ENCODE results near the gene TRIM44. TPM values are rescaled to one million over a fixed set of nuclear protein-coding genes. Genes with fewer than 3 reads are reported as not detected.

The TRIM44 gene
- total RNA-seq, 1 donor from 2014 or later = 67.0 TPM

DNA sequence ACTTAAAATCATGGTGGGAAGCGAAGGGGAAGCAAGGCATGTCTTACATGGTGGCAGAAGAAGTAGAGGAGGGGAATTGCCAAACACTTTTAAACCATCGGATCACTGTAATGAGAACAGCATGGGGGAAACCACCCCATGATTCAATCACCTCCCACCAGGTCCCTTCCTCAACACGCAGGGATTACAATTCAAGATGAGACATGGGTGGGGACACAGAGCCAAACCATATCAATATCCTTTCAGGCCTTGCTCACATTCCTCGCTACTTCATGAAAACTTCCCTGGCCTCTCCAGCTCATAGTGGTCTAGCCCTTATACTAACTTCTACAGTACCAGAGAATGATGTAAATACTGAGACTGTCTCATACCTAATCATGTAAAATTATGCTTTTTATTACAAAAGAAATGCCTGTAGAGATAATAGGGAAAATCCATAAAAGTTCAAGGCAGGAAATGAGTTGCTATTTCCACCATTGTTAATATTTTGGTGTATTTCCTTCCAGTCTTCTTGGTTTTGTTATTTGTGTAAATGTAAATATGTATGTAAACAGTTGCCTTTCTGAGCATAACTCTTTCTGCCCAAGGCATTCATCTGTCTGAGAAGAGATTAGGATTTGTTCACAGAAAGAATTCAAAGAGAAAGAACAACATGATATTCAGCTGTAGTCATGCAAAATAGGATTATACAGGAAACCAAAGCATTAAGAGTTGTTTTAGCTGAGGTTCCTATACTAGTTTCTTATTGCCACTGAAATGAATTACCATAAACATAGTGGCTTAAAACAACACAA, 177.0 kb downstream of the TRIM44 start:
- ChIA-PET POLR2A (no interaction called here), CTCF (interaction anchor here (2.8 kb wide), 1 partner anchor 18 kb away, joined by 8 read pairs; no protein-coding TSS in a partner anchor)
- ATAC-seq (ENCODE audit: low read depth) = no peak
- H3K36me3 Mint-ChIP-seq (ENCODE audit: low read depth) = no peaks in the 10 kb centered on the region
- intact Hi-C loops (cut with micrococcal nuclease) = no loop called here
- peaks cover 2% of the 10 kb centered on the region for H3K4me1 Mint-ChIP-seq
- H3K4me3 Mint-ChIP-seq = no peak overlapping the region
- H3K27ac Mint-ChIP-seq = no peak overlapping the region
- peaks cover 16% of the 10 kb centered on the region for H3K27me3 Mint-ChIP-seq
- H3K9me3 Mint-ChIP-seq = peaks cover 7% of the 10 kb centered on the region
- TF ChIP-seq, protein P1, sequence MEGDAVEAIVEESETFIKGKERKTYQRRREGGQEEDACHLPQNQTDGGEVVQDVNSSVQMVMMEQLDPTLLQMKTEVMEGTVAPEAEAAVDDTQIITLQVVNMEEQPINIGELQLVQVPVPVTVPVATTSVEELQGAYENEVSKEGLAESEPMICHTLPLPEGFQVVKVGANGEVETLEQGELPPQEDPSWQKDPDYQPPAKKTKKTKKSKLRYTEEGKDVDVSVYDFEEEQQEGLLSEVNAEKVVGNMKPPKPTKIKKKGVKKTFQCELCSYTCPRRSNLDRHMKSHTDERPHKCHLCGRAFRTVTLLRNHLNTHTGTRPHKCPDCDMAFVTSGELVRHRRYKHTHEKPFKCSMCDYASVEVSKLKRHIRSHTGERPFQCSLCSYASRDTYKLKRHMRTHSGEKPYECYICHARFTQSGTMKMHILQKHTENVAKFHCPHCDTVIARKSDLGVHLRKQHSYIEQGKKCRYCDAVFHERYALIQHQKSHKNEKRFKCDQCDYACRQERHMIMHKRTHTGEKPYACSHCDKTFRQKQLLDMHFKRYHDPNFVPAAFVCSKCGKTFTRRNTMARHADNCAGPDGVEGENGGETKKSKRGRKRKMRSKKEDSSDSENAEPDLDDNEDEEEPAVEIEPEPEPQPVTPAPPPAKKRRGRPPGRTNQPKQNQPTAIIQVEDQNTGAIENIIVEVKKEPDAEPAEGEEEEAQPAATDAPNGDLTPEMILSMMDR (IDR thresholded peaks at IDR 0.05) = no peak
- DNase-seq = no peak

DNA sequence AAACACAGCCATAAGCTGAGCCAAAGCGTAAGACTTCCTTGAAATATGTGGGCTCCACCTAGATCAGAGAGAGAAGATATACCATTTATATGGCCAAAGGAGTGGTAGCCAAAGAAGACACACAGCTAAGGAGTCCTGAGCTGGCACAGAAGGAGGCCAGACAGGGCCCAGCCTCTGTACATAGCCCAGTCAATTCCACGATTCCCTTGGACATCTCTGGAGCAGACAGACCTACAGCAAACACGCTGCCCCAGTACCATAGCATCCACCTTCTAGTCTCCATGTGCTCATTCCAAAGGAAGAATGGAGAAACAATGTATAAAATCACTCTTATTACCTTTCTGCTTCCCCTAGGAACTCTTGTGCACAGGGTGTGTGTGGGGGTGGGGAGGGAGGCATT, 179.2 kb downstream of the TRIM44 start:
- TF ChIP-seq, protein P1 (IDR thresholded peaks at IDR 0.05) = no peak
- peaks cover 7% of the 10 kb centered on the region for H3K9me3 Mint-ChIP-seq
- DNase-seq (no peak), ATAC-seq (ENCODE audit: low read depth) (no peak)
- CTCF ChIA-PET = interaction anchor here (2.8 kb wide), 1 partner anchor 20 kb away, joined by 8 read pairs; no protein-coding TSS in a partner anchor
- H3K27ac Mint-ChIP-seq = no peak overlapping the region
- POLR2A ChIA-PET = no interaction called here
- no peaks in the 10 kb centered on the region for H3K36me3 Mint-ChIP-seq (ENCODE audit: low read depth)
- H3K4me3 Mint-ChIP-seq = no peak overlapping the region
- intact Hi-C loops (cut with micrococcal nuclease) = no loop called here
- peaks cover 16% of the 10 kb centered on the region for H3K27me3 Mint-ChIP-seq
- H3K4me1 Mint-ChIP-seq = peaks cover 2% of the 10 kb centered on the region

DNA sequence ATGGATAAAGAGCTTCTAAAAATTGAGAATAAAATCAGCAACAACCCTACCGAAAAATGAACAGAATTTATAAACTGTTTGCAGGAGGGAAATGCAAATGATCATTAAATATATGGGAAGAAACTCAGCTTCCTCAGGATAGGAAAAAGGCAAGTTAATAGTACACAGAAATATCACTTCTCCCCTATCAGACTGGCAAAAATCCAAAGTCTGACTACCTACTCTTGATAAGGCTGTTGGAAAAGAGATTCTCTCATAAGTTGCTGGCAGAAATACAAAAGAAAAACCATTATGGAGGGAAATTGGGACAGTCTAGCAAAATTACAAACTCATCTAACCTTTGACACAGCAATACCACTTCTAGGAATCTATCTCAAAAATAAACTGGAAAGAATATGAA, 180.4 kb downstream of the TRIM44 start:
- H3K27me3 Mint-ChIP-seq = peaks cover 14% of the 10 kb centered on the region
- ATAC-seq (ENCODE audit: low read depth) = no peak
- H3K4me3 Mint-ChIP-seq = no peak overlapping the region
- intact Hi-C loops (cut with micrococcal nuclease) = no loop called here
- TF ChIP-seq, protein P1 (IDR thresholded peaks at IDR 0.05) = no peak
- ChIA-PET CTCF (interaction anchor here (1.0 kb wide), 1 partner anchor 21 kb away, joined by 5 read pairs; no protein-coding TSS in a partner anchor), POLR2A (no interaction called here)
- no peak for DNase-seq
- peaks cover 7% of the 10 kb centered on the region for H3K9me3 Mint-ChIP-seq
- no peak overlapping the region for H3K27ac Mint-ChIP-seq
- H3K4me1 Mint-ChIP-seq = no peaks in the 10 kb centered on the region
- H3K36me3 Mint-ChIP-seq (ENCODE audit: low read depth) = no peaks in the 10 kb centered on the region

DNA sequence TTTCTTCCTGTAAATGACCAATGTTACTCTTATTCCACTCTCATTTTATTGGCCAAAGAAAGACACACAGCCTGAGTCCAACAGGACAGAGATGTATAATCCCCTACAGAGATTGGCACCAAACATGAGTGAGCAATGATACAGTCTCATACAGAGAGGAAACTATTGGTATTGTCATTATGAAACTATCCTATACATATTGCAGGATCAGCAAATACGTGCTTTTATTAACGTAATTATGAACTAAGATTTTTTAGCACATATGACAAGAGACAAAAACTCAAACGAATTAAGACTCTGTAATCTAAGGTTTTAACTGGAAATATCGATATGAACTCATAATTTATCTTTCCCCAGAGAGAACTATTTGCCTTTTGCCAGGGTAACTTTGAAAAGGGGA, 182.0 kb downstream of the TRIM44 start:
- TF ChIP-seq, protein P1 (IDR thresholded peaks at IDR 0.05) = no peak
- ChIA-PET CTCF (no interaction called here), POLR2A (no interaction called here)
- ATAC-seq (ENCODE audit: low read depth) = no peak
- intact Hi-C loops (cut with micrococcal nuclease) = no loop called here
- H3K4me3 Mint-ChIP-seq = no peak overlapping the region
- peaks cover 13% of the 10 kb centered on the region for H3K27me3 Mint-ChIP-seq
- H3K4me1 Mint-ChIP-seq = no peaks in the 10 kb centered on the region
- peaks cover 7% of the 10 kb centered on the region for H3K9me3 Mint-ChIP-seq
- DNase-seq = no peak
- no peaks in the 10 kb centered on the region for H3K36me3 Mint-ChIP-seq (ENCODE audit: low read depth)
- no peak overlapping the region for H3K27ac Mint-ChIP-seq

DNA sequence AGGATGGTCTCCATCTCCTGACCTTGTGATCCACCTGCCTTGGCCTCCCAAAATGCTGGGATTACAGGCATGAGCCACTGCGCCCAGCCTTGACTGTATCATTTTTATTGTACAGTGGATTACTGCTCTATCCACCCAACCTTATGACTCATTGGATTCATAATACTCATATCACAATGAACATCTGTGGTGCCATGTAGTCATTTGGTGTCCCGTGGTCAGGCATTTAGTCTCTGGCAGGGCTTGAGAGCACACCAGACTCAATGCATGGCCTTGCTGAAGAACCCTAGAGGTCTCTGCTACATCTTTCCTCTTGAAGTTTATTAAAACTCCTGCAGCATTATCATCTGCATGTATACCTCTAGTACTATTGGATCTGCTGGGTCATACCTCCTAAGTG, 183.3 kb downstream of the TRIM44 start:
- ChIA-PET CTCF (no interaction called here), POLR2A (no interaction called here)
- intact Hi-C loops (cut with micrococcal nuclease) = no loop called here

More for the DNA sequence above, 183.3 kb downstream of the TRIM44 start:
- Mint-ChIP-seq H3K27ac (no peak overlapping the region), H3K27me3 (peaks cover 11% of the 10 kb centered on the region), H3K4me1 (no peaks in the 10 kb centered on the region), H3K9me3 (peaks cover 3% of the 10 kb centered on the region), H3K36me3 (ENCODE audit: low read depth) (no peaks in the 10 kb centered on the region), H3K4me3 (no peak overlapping the region)
- TF ChIP-seq, protein P1 (IDR thresholded peaks at IDR 0.05) = no peak
- no peak for DNase-seq
- no peak for ATAC-seq (ENCODE audit: low read depth)

Measured in activated B cell treated with CpG ODN at 0.5 μM for 24 hours (primary cell).